Gastroesophageal sphincter (tissue), 4 donors: ENCODE data around the gene COL8A1. TPM values are rescaled to one million over a fixed set of nuclear protein-coding genes. Genes with fewer than 3 reads are reported as not detected.

Experiments
- ATAC-seq: fragments of 150-250 bp; one replicate; pipeline ENCODE4 v1.9.1; 2016; ENCODE audit warnings: mild to moderate bottlenecking, moderate library complexity
- H3K27ac ChIP-seq, 4 donors: fragments of 200-600 bp; sonication (generic) in 3 of 4; 1 replicate in 3 of 4; 2 replicates in 1 of 4; pipeline ENCODE4 v1.5.1; 2016 to 2019
- H3K27me3 ChIP-seq: fragments of 200-600 bp; sonication (generic); one replicate; pipeline ENCODE4 v1.5.1; 2019
- H3K36me3 ChIP-seq, 2 donors: fragments of 200-600 bp; sonication (generic); one replicate each; pipeline ENCODE4 v1.5.1; 2019; ENCODE audit warnings: control low read depth in 1 of 2
- H3K4me1 ChIP-seq, 3 donors: fragments of 200-600 bp; sonication (generic); 1 replicate in 2 of 3; 2 replicates in 1 of 3; pipeline ENCODE4 v1.5.1; 2016 to 2019; ENCODE audit warnings: control low read depth in 2 of 3
- H3K4me3 ChIP-seq, 2 donors: fragments of 200-600 bp; sonication (generic); one replicate each; pipeline ENCODE4 v1.5.1; 2019; ENCODE audit warnings: mild to moderate bottlenecking in 1 of 2, moderate library complexity in 1 of 2
- H3K9me3 ChIP-seq, 3 donors: fragments of 200-600 bp; sonication (generic); one replicate each; pipeline ENCODE4 v1.5.1; 2017 to 2019; ENCODE audit warnings: control low read depth in 2 of 3
- EP300 ChIP-seq: sonication (generic); formaldehyde crosslinking; IDR thresholded peaks from one replicate; pipeline ENCODE4 v1.6.1; 2017; ENCODE audit warnings: antibody characterized with exemption, mild to moderate bottlenecking
- POLR2A ChIP-seq, 2 donors: fragments of 450-650 bp; IDR thresholded peaks; one replicate each; pipeline ENCODE4 v1.6.1; 2017; ENCODE audit warnings: antibody characterized with exemption in 2 of 2, mild to moderate bottlenecking in 2 of 2, moderate library complexity in 1 of 2
- POLR2AphosphoS5 ChIP-seq: sonication (generic); formaldehyde crosslinking; IDR thresholded peaks from one replicate; pipeline ENCODE4 v1.6.1; 2017; ENCODE audit warnings: antibody characterized with exemption
- WGBS, 2 donors: methylation state at CpG; one replicate each; pipeline ENCODE4 v1.1.5; 2018; ENCODE audit warnings: low coverage in 1 of 2; 5-methylcytosine and 5-hydroxymethylcytosine counted together
- total RNA-seq, 4 donors: library from RNA; depleted of rRNA; stranded (reverse); fragments of >200 nt; gene quantifications; one replicate each; pipeline ENCODE4 v1.1.0, GENCODE V29; 2016
- TF ChIP-seq, protein P1 (sequence below), 4 experiments: fragments of 200-600 bp in 2 of 4; fragments of 450-650 bp in 2 of 4; sonication (generic) in 1 of 4; IDR thresholded peaks; one replicate each; pipeline ENCODE4 v1.5.1; 2017 to 2019; ENCODE audit warnings: antibody characterized with exemption in 4 of 4, mild to moderate bottlenecking in 2 of 4, moderate library complexity in 2 of 4

COL8A1 gene
- total RNA-seq, 4 donors from 2014 or later = 20.3 to 136 (median 80.1) TPM

DNA sequence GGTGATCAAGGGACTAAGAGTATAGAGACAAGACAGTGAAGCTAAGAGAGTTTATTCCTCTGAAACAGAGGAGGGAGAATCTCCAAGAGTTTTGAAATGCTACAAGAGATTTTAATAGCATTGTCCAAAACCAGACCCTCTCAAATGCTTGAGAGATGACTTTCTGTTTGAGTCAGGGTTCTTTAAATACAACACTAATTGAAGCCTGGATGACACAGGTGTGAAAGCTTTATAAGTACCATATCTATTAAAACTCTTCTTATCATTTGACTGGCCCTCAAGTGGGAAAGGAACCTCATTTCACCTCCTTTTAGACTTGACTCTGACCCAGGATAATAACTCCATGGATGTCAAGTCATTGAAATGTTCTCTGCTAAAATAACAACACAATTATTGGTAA lies 5.6 kb downstream of the COL8A1 start:
- no peaks in the 10 kb centered on the region for H3K27me3 ChIP-seq
- ATAC-seq = no peak
- H3K9me3 ChIP-seq = no peaks in the 10 kb centered on the region
- H3K36me3 ChIP-seq = no peaks in the 10 kb centered on the region
- TF ChIP-seq EP300 = no peak
- H3K27ac ChIP-seq = peak overlapping the region; percentile 82 to 87 (median 84)
- no peak overlapping the region for H3K4me3 ChIP-seq
- H3K4me1 ChIP-seq = peaks cover 19 to 80% (median 31%) of the 10 kb centered on the region in 3 donors

DNA sequence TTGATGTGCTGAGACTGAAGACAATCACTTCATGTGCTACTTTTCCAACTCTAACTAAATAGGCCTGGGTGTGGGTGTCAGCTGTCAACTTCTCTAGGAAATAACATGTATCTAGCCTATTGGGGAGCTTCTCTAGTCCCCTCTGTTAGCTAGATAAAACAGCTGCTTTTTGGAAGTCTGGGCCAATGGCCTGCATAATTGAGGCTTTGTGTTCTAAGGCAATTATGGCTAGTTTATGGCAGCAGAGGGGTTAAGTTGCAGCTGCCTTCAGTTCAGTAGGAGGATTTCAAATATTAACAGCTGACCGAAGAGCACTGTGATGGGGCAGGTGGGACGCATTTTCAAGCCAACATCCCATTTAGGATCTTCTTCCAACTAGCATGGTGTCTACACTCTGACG lies 6.4 kb downstream of the COL8A1 start:
- WGBS, 2 donors = 52 to 91% methylated on average over 3 of the region's 3 CpGs
- Histone ChIP-seq H3K9me3 (no peaks in the 10 kb centered on the region), H3K27ac (peak overlapping the region; percentile 82 to 87 (median 84)), H3K4me1 (peaks cover 22 to 79% (median 31%) of the 10 kb centered on the region in 3 donors), H3K27me3 (no peaks in the 10 kb centered on the region), H3K4me3 (no peak overlapping the region), H3K36me3 (no peaks in the 10 kb centered on the region)
- TF ChIP-seq EP300 (no peak), POLR2A (IDR thresholded peaks at IDR 0.05) (no peak)
- TF ChIP-seq, protein P1, sequence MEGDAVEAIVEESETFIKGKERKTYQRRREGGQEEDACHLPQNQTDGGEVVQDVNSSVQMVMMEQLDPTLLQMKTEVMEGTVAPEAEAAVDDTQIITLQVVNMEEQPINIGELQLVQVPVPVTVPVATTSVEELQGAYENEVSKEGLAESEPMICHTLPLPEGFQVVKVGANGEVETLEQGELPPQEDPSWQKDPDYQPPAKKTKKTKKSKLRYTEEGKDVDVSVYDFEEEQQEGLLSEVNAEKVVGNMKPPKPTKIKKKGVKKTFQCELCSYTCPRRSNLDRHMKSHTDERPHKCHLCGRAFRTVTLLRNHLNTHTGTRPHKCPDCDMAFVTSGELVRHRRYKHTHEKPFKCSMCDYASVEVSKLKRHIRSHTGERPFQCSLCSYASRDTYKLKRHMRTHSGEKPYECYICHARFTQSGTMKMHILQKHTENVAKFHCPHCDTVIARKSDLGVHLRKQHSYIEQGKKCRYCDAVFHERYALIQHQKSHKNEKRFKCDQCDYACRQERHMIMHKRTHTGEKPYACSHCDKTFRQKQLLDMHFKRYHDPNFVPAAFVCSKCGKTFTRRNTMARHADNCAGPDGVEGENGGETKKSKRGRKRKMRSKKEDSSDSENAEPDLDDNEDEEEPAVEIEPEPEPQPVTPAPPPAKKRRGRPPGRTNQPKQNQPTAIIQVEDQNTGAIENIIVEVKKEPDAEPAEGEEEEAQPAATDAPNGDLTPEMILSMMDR (IDR thresholded peaks at IDR 0.05) = no peak
- ATAC-seq = no peak

DNA sequence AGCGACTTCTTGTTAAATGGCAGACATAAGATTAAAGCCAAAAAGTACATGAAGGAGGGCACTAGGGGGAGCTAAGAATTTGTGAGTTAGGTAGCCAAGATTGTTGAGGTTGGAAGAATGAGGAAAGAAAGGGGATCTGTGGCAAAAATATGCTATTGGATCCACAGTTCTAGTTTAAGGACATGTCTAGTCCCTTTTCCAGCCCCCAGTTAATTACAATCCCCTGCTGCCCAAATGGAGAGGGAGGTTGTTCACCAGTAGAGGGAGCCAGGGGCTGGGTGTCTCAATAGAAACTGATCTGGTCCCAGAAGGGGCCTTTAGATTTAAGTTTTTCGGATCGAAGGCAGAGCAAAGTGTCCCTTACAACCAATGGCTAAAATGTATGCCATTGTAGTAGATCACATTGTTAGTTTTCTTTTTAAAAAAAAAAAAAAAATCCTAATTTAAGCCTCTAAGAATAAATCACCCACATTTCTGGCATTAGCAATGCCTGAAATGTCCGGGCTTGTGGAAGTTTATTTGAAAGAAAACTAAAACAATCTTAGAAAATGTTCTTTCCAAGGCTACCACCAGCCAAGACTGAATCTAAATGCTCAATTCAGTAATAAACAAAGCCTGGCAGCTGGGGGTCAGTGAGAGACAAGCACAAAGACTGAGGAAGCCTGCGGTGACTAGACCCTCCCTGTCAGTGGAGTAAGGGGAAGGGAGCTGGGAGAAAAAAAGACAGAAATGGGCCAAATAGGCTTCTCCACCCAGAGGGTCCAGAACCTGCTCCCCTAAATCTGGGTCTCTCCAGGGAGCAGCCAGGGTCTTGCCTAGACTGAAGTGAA lies 7.1 kb downstream of the COL8A1 start:
- ATAC-seq = peak; percentile 23
- Histone ChIP-seq H3K9me3 (no peaks in the 10 kb centered on the region), H3K4me3 (peak overlapping the region in 1 of 2 donors; percentile 1), H3K36me3 (no peaks in the 10 kb centered on the region), H3K4me1 (peaks cover 22 to 76% (median 31%) of the 10 kb centered on the region in 3 donors), H3K27ac (peak overlapping the region; percentile 82 to 87 (median 84)), H3K27me3 (no peaks in the 10 kb centered on the region)
- TF ChIP-seq, protein P1 (IDR thresholded peaks at IDR 0.05) = peak; percentile 36 to 77 (median 72)
- TF ChIP-seq EP300 = no peak
- 24 to 34% methylated on average over 5 of the region's 5 CpGs for WGBS, 2 donors

DNA sequence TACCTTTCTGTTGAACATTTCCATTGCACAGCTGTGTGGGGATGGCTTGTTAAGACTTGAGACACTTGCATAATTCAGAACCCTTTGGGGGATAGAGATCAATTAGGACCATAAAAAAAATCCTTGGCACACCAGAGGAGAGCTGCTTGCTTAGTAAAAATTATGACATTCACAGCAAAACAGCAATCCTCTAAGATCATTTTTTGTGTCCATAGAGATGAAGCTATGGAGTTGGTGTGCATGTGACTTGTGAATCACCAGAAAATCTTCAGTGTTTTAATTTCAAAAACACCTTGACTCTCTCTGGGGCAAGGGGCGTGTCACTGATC lies 7.7 kb downstream of the COL8A1 start:
- Histone ChIP-seq H3K27ac (peak overlapping the region; percentile 82 to 87 (median 84)), H3K4me3 (no peak overlapping the region), H3K36me3 (no peaks in the 10 kb centered on the region), H3K9me3 (no peaks in the 10 kb centered on the region), H3K27me3 (no peaks in the 10 kb centered on the region), H3K4me1 (peaks cover 27 to 76% (median 33%) of the 10 kb centered on the region in 3 donors)
- 57 to 73% methylated on average over 1 of the region's 1 CpG for WGBS, 2 donors
- peak; percentile 52 for ATAC-seq
- TF ChIP-seq, protein P1 (IDR thresholded peaks at IDR 0.05) = no peak
- TF ChIP-seq POLR2AphosphoS5 (no peak), EP300 (no peak), POLR2A (IDR thresholded peaks at IDR 0.05) (no peak)

DNA sequence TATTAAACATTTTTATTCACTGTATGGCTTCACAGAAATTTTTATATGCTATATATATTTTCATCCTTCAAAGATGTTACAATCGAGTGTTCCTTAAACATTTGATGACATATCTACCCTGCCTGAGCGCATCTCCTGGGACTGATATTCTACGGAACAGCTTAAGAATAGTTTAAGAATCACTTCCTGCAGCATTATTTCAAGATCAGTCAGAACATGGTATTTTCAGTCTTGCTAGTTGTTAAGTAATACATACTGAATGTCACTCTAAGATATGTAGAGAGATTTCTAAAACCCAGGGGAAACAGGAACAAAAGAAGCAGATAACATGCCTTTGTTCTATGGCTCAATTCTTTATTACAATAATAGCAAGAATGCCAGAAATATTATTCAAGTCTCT lies 8.7 kb downstream of the COL8A1 start:
- Histone ChIP-seq H3K4me3 (no peak overlapping the region), H3K27me3 (no peaks in the 10 kb centered on the region), H3K27ac (peak overlapping the region; percentile 65 to 86 (median 80)), H3K36me3 (no peaks in the 10 kb centered on the region), H3K9me3 (no peaks in the 10 kb centered on the region), H3K4me1 (peaks cover 33 to 81% (median 35%) of the 10 kb centered on the region in 3 donors)
- TF ChIP-seq POLR2AphosphoS5 = no peak
- TF ChIP-seq EP300 = no peak
- no peak for TF ChIP-seq POLR2A (IDR thresholded peaks at IDR 0.05)
- TF ChIP-seq, protein P1 (IDR thresholded peaks at IDR 0.05) = no peak
- no peak for ATAC-seq
- WGBS, 2 donors = 56 to 73% methylated on average over 3 of the region's 3 CpGs
